ENCODE measurements around the gene C1QA.
"Not testable (repeated sequence)": the region's sequence is repeated elsewhere in the genome, so short reads cannot be mapped to it uniquely, and the experiment has no call there.

Gene C1QA

GRCh38 chr1:22641906-22642636, 5.6 kb downstream of the C1QA start:
- DNase-seq, result peak; percentile 14

GRCh38 chr1:22643381-22643780, 7.0 kb downstream of the C1QA start, which contains the start of gene C1QC:
TSS of gene C1QC (plus strand) at chr1:22643633. CDS start at chr1:22644024, 391 bp downstream.
- DNase-seq, result no peak

- DNase-seq, result no peak
These were observed 7.5 kb downstream of the C1QA start for GRCh38 chr1:22643928-22644327.

- DNase-seq, result no peak
These were observed 9.5 kb downstream of the C1QA start for GRCh38 chr1:22645931-22646330.

GRCh38 chr1:22646384-22646783, 10.0 kb downstream of the C1QA start:
- no peak for DNase-seq

- no peak for DNase-seq
These were observed 13.8 kb downstream of the C1QA start for GRCh38 chr1:22650089-22650693.

GRCh38 chr1:22651941-22652856, 15.8 kb downstream of the C1QA start:
- no peak for DNase-seq

- DNase-seq, result no peak
These were observed 16.5 kb downstream of the C1QA start, which contains the start of gene C1QB for GRCh38 chr1:22652881-22653316. TSS of gene C1QB (plus strand) at chr1:22653236. CDS start at chr1:22659463, 6,227 bp downstream.

- no peak for DNase-seq
These were observed 18.3 kb downstream of the C1QA start for GRCh38 chr1:22654692-22655091.

GRCh38 chr1:22658385-22659163, 22.1 kb downstream of the C1QA start:
- no peak for DNase-seq

- no peak for DNase-seq
These were observed 24.4 kb downstream of the C1QA start for GRCh38 chr1:22660716-22661241.

- no peak for DNase-seq
These were observed 25.5 kb downstream of the C1QA start for GRCh38 chr1:22661880-22662279.

- no peak for DNase-seq
These were observed 25.9 kb downstream of the C1QA start for GRCh38 chr1:22662318-22662717.

- DNase-seq, result no peak
These were observed 26.6 kb downstream of the C1QA start for GRCh38 chr1:22662986-22663408.

GRCh38 chr1:22665752-22666151, 29.3 kb downstream of the C1QA start:
- DNase-seq, result no peak

- DNase-seq, result no peak
These were observed 30.0 kb downstream of the C1QA start for GRCh38 chr1:22666412-22666811.

GRCh38 chr1:22668840-22669239, 32.4 kb downstream of the C1QA start:
- not testable (repeated sequence) for DNase-seq

GRCh38 chr1:22670352-22670975, 34.0 kb downstream of the C1QA start:
- DNase-seq, result no peak

GRCh38 chr1:22671999-22672398, 35.6 kb downstream of the C1QA start:
- no peak for DNase-seq

GRCh38 chr1:22673486-22674409, 37.3 kb downstream of the C1QA start:
- peak; percentile 44 for DNase-seq

- DNase-seq, result no peak
These were observed 38.0 kb downstream of the C1QA start for GRCh38 chr1:22674410-22674749.
